GM12878 (cell line): ENCODE data around the gene ETNK1. TPM values are rescaled to one million over a fixed set of nuclear protein-coding genes. Genes with fewer than 3 reads are reported as not detected.

Experiments used
- ATAC-seq: fragments of 200-7000 bp; cut with Tn5 transposase; 3 replicates; pipeline ENCODE4 v1.9.1; 2020; ENCODE audit warnings: mild to moderate bottlenecking, moderate library complexity
- BruUV-seq: library from RNA; stranded (reverse); fragments of 400-500 nt; replicated peaks from 2 replicates; lab custom pipeline; 2021; lab: Mats Ljungman, UMichigan
- CTCF ChIA-PET: fragments of 300-600 bp; sonication (Branson Sonifier 250); formaldehyde crosslinking; extraction: SDS; loops from one replicate; lab custom pipeline; 2021; ENCODE audit warnings: inconsistent platforms; lab: Yijun Ruan, JAX
- POLR2A ChIA-PET: fragments of 350-600 bp; formaldehyde crosslinking; extraction: SDS; loops from one replicate; lab custom pipeline; 2021; ENCODE audit warnings: inconsistent platforms; lab: Charles Lee
- RAD21 ChIA-PET: fragments of 300-600 bp; sonication (Branson Sonifier 250); formaldehyde crosslinking; loops from one replicate; lab custom pipeline; 2023; ENCODE audit warnings: antibody characterized with exemption; ENCODE audit not compliant: unreplicated experiment; lab: Charles Lee
- SMC1A ChIA-PET: fragments of 300-600 bp; sonication (Branson Sonifier 250); formaldehyde crosslinking; loops from one replicate; lab custom pipeline; 2023; ENCODE audit not compliant: unreplicated experiment, uncharacterized antibody; lab: Charles Lee
- DNase-seq: peaks from one replicate; pipeline ENCODE4 v3.0.0-alpha.2; 2011; ENCODE audit warnings: low read depth, low spot score
- FAIRE-seq: peaks from 3 replicates; lab custom pipeline; 2011; peaks lifted over from hg19 to GRCh38; lab: Jason Lieb, UNC
- H2AFZ ChIP-seq: 2 replicates; pipeline ENCODE4 v1.6.0; 2011; ENCODE audit warnings: low read depth, low read length, control low read depth; ENCODE audit not compliant: control insufficient read depth
- H3K27ac ChIP-seq: 2 replicates; pipeline ENCODE4 v1.5.1; 2011; ENCODE audit warnings: control low read depth; ENCODE audit not compliant: control insufficient read depth, insufficient read depth
- H3K27me3 ChIP-seq, 2 experiments: replicated peaks in 1 of 2; 2 replicates each; pipeline versions ENCODE4 v1.6.0 to v1.6.1; 2011; ENCODE audit warnings: low read length in 1 of 2; ENCODE audit not compliant: control insufficient read depth in 2 of 2, insufficient read depth in 2 of 2
- H3K36me3 ChIP-seq, 2 experiments: 2 replicates each; pipeline ENCODE4 v1.5.1; 2011; ENCODE audit warnings: low read length in 1 of 2; ENCODE audit not compliant: control insufficient read depth in 2 of 2, insufficient read depth in 2 of 2
- H3K4me1 ChIP-seq: 2 replicates; pipeline ENCODE4 v1.6.1; 2011; ENCODE audit warnings: mild to moderate bottlenecking, low read length, moderate library complexity, mixed read lengths; ENCODE audit not compliant: control insufficient read depth, insufficient read depth
- H3K4me2 ChIP-seq: 2 replicates; pipeline ENCODE4 v1.6.0; 2011; ENCODE audit warnings: control low read depth; ENCODE audit not compliant: control insufficient read depth, insufficient read depth
- H3K4me3 ChIP-seq: fragments of 200-600 bp; sonication (generic); 2 replicates; pipeline ENCODE4 v1.5.1; 2016
- H3K79me2 ChIP-seq: 2 replicates; pipeline ENCODE4 v1.6.0; 2011; ENCODE audit warnings: low read length; ENCODE audit not compliant: control insufficient read depth, insufficient read depth
- H3K9ac ChIP-seq: 2 replicates; pipeline ENCODE4 v1.8.0; 2011; ENCODE audit warnings: low read length, control low read depth, mixed read lengths; ENCODE audit not compliant: control insufficient read depth, insufficient read depth
- H3K9me3 ChIP-seq: replicated peaks from 3 replicates; pipeline ENCODE4 v1.5.1; 2011; ENCODE audit warnings: mild to moderate bottlenecking, low read length; ENCODE audit not compliant: control insufficient read depth, insufficient read depth
- H4K20me1 ChIP-seq: 2 replicates; pipeline ENCODE4 v1.6.0; 2011; ENCODE audit not compliant: control insufficient read depth, insufficient read depth
- ASH2L ChIP-seq: fragments of 300-600, 200-600 bp; sonication (generic); IDR thresholded peaks from 2 replicates; pipeline ENCODE4 v1.6.1; 2017; ENCODE audit warnings: low read depth, mild to moderate bottlenecking, borderline replicate concordance
- IKZF1 ChIP-seq: fragments of 450-650 bp; conservative IDR thresholded peaks from 2 replicates; pipeline ENCODE4 v1.6.1; 2017; ENCODE audit warnings: antibody characterized with exemption, mild to moderate bottlenecking
- JUNB ChIP-seq: IDR thresholded peaks from 2 replicates; pipeline ENCODE4 v1.6.1; 2016; ENCODE audit warnings: antibody characterized with exemption, mild to moderate bottlenecking
- KDM1A ChIP-seq: fragments of 200-600 bp; sonication (generic); IDR thresholded peaks from 2 replicates; pipeline ENCODE4 v1.6.1; 2016; ENCODE audit warnings: borderline replicate concordance
- NFYB ChIP-seq: IDR thresholded peaks from 2 replicates; pipeline ENCODE4 v1.6.1; 2011; ENCODE audit warnings: low read depth, mild to moderate bottlenecking, low read length, improper control_type of control experiment, moderate library complexity; ENCODE audit not compliant: insufficient read depth
- STAT3 ChIP-seq: IDR thresholded peaks from 2 replicates; pipeline ENCODE4 v1.6.1; 2011; ENCODE audit warnings: low read depth, low read length, improper control_type of control experiment
- TARDBP ChIP-seq: IDR thresholded peaks from 2 replicates; pipeline ENCODE4 v1.6.1; 2016; ENCODE audit warnings: borderline replicate concordance
- ZNF274 ChIP-seq: IDR thresholded peaks from one replicate; pipeline ENCODE4 v1.8.0; 2011; ENCODE audit not compliant: insufficient read length, insufficient read depth
- WGBS: methylation state at CpG from one replicate; pipeline ENCODE4 v1.1.6; 2016; ENCODE audit warnings: low lambda C conversion rate; ENCODE audit not compliant: insufficient replicate concordance, insufficient coverage; ENCODE audit errors: missing lambda C conversion rate; 5-methylcytosine and 5-hydroxymethylcytosine counted together
- in situ Hi-C: fragments of 300-500 bp; cut with MboI; formaldehyde crosslinking; loops from 9 replicates; pipeline ENCODE4 v1.14.3; 2018; ENCODE audit warnings: mixed read lengths
- intact Hi-C: fragments of 100-400 bp; cut with micrococcal nuclease; formaldehyde crosslinking; loops from one replicate; pipeline ENCODE4 v1.14.2; 2022; ENCODE audit not compliant: unreplicated experiment
- polyA plus RNA-seq, 11 experiments: library from polyadenylated mRNA; depleted of rRNA in 4 of 11; unstranded in 6 of 11; stranded (reverse) in 5 of 11; fragments of >200 nt; fragmentation: Nextera tagmentation in 4 of 11; fragmentation: Illumina TruSeq in 1 of 11; extraction: Ambion mirVana in 4 of 11; extraction: Trizol in 1 of 11; gene quantifications; 1 replicate in 1 of 11; 2 replicates in 10 of 11; pipeline versions ENCODE4 v1.2.1 to v1.2.3, GENCODE V29; 2011 to 2016; ENCODE audit warnings: inconsistent platforms in 2 of 11, missing spikeins in 2 of 11, low read depth in 1 of 11
- total RNA-seq, 4 experiments: library from RNA; depleted of rRNA in 3 of 4; stranded (reverse); fragments of >200 nt in 3 of 4; fragmentation: Illumina TruSeq in 1 of 4; extraction: Trizol in 1 of 4; gene quantifications; 2 replicates each; pipeline versions ENCODE4 v1.2.1 to v1.2.3, GENCODE V29; 2013 to 2021

ETNK1 gene
- total and polyA plus RNA-seq, 10 of the 15 experiments (the other 5 are each of a cell fraction or from before 2014, with no cell fraction given) = 12.3 to 69.4 (median 34.2) TPM

- ChIA-PET POLR2A (no interaction called here), SMC1A (interaction anchor here (1.5 to 1.8 kb wide), 2 partner anchors 18 to 29 kb away, joined by 4 read pairs; no protein-coding TSS in a partner anchor), RAD21 (no interaction called here), CTCF (no interaction called here)
- no TSS peak for BruUV-seq
- Histone ChIP-seq H3K4me2 (no peak overlapping the region), H3K9ac (no peak overlapping the region), H4K20me1 (no peaks in the 10 kb centered on the region), H3K36me3 (no peaks in the 10 kb centered on the region), H3K4me1 (no peaks in the 10 kb centered on the region), H3K79me2 (no peaks in the 10 kb centered on the region), H3K9me3 (no peaks in the 10 kb centered on the region), H3K4me3 (no peak overlapping the region), H2AFZ (no peak overlapping the region), H3K27me3 (no peaks in the 10 kb centered on the region), H3K27ac (no peak overlapping the region)
- 55% methylated on average over 1 of the region's 1 CpG for WGBS
- in situ Hi-C loops (no loop called here), intact Hi-C loops (no loop called here)
- TF ChIP-seq ASH2L (no peak), TARDBP (no peak), STAT3 (no peak), JUNB (no peak), KDM1A (no peak), NFYB (no peak), IKZF1 (no peak)
- FAIRE-seq (no peak), DNase-seq (no peak), ATAC-seq (no peak)
Observed at GRCh38 chr12:22715254-22715653, 90.3 kb downstream of the ETNK1 start.

- ChIA-PET RAD21 (no interaction called here), CTCF (interaction anchor here (1.1 kb wide), 1 partner anchor 12 kb away, joined by 4 read pairs; no protein-coding TSS in a partner anchor), SMC1A (no interaction called here), POLR2A (no interaction called here)
- BruUV-seq = no TSS peak
- Histone ChIP-seq H3K79me2 (no peaks in the 10 kb centered on the region), H3K4me3 (no peak overlapping the region), H2AFZ (no peak overlapping the region), H3K9ac (no peak overlapping the region), H3K27ac (no peak overlapping the region), H3K9me3 (no peaks in the 10 kb centered on the region), H3K36me3 (no peaks in the 10 kb centered on the region), H4K20me1 (no peaks in the 10 kb centered on the region), H3K27me3 (no peaks in the 10 kb centered on the region; a peak in 1 of 4 replicates), H3K4me1 (no peaks in the 10 kb centered on the region), H3K4me2 (no peak overlapping the region)
- 30% methylated on average over 4 of the region's 4 CpGs for WGBS
- in situ Hi-C loops = no loop called here
- no peak for TF ChIP-seq ZNF274
- TF ChIP-seq NFYB = no peak
- FAIRE-seq (no peak), DNase-seq (no peak), ATAC-seq (no peak)
- intact Hi-C loops = no loop called here
Observed at GRCh38 chr12:22719745-22720144, 94.8 kb downstream of the ETNK1 start.
